Measurements from ENCODE around the gene ZNF573.

- no peak for TF ChIP-seq EZH2 (IDR thresholded peaks at IDR 0.05; ENCODE audit: borderline replicate concordance, low read depth, low read length, severe bottlenecking)
- no peak for TF ChIP-seq CTCF (IDR thresholded peaks at IDR 0.05; ENCODE audit: borderline replicate concordance, extremely low read depth, low read length, poor library complexity, severe bottlenecking)
Observed at GRCh38 chr19:37692956-37693620, 86.3 kb downstream of the ZNF573 start.
